ENCODE measurements around the gene CLDN1. TPM values are rescaled to one million over a fixed set of nuclear protein-coding genes. Genes with fewer than 3 reads are reported as not detected.
A peak's percentile ranks its signal among the peaks of the same experiment; 100 is the strongest.

Gene CLDN1
- total RNA-seq (2022) (38.9 and 39.3 TPM in 2 replicates), Bru-seq, nascent RNA (percentile 91 among the genes with signal in this experiment), BruChase-seq, experiment 1, labeled RNA remaining after a 2-hour chase (percentile 94 among the genes with signal in this experiment), BruChase-seq, experiment 2, labeled RNA remaining after a 6-hour chase (percentile 97 among the genes with signal in this experiment)
- long read RNA-seq, transcript CLDN1-201 (4 exons, 3,481 nt): major isoform, 15 of 24 reads
- long read RNA-seq, partial matches to known transcripts: 1 of 24 reads
- long read RNA-seq, other reads (novel, unspliced or antisense): 8 of 24 reads

- peak; percentile 83 to 92 for DNase-seq
- H3K4me1 Mint-ChIP-seq (ENCODE audit: low read depth, unreplicated experiment): peaks cover 29% of the 10 kb centered on the region
- H3K4me3 Mint-ChIP-seq (ENCODE audit: unreplicated experiment): peak within 1 kb of the TSS; percentile 81
- Histone ChIP-seq H3K4me3 (ENCODE audit: low read depth, low read length) (peak within 1 kb of the TSS; percentile 66), H3K4me1 (peaks cover 9% of the 10 kb centered on the region), H3K9me3 (no peaks in the 10 kb centered on the region), H3K27me3 (replicated peaks; ENCODE audit: control insufficient read depth, insufficient read depth, low read length) (no peaks in the 10 kb centered on the region), H3K36me3 (ENCODE audit: control insufficient read depth, insufficient read depth, low read length) (peaks cover 2% of the 10 kb centered on the region; the same call in 1 of the 2 replicates)
- TSS peak; percentile 39 for BruUV-seq (replicated peaks)
- TF ChIP-seq CTCF (IDR thresholded peaks at IDR 0.05; ENCODE audit: insufficient read depth in 1 of 2, low read depth in 1 of 2, low read length in 1 of 2, severe bottlenecking in 1 of 2, unreplicated experiment in 1 of 2): peak; percentile 92 to 96
- H3K9me3 Mint-ChIP-seq (ENCODE audit: unreplicated experiment): no peaks in the 10 kb centered on the region
- ChIA-PET POLR2A (interaction anchor here (1.0 to 2.3 kb wide), 3 partner anchors 15 to 62 kb away, joined by 3 to 14 read pairs (median 4); no protein-coding TSS in a partner anchor), CTCF (interaction anchor here (0.6 to 2.8 kb wide), 14 partner anchors 9 to 360 kb away, joined by 3 to 28 read pairs (median 6); no protein-coding TSS in a partner anchor)
- H3K36me3 Mint-ChIP-seq (ENCODE audit: insufficient read depth, unreplicated experiment): no peaks in the 10 kb centered on the region
- no peaks in the 10 kb centered on the region for H3K27me3 Mint-ChIP-seq (ENCODE audit: insufficient read depth, unreplicated experiment)
- peak within 1 kb of the TSS; percentile 56 for H3K27ac Mint-ChIP-seq (ENCODE audit: unreplicated experiment)
- intact Hi-C loops (cut with micrococcal nuclease; ENCODE audit: unreplicated experiment): loop anchor here (1.0 to 5.0 kb wide), 7 partner anchors 8 to 361 kb away; partner anchors contain the start of gene P3H2
These were observed at the start of gene CLDN1 for GRCh38 chr3:190321789-190322603. CLDN1 (minus strand) TSS chr3:190322446; CDS start chr3:190322206, 240 bp downstream.

GRCh38 chr3:190371152-190371551, 48.9 kb upstream of the CLDN1 start:
- Histone ChIP-seq H3K4me1 (peaks cover 52% of the 10 kb centered on the region), H3K27me3 (replicated peaks; ENCODE audit: control insufficient read depth, insufficient read depth, low read length) (no peaks in the 10 kb centered on the region), H3K4me3 (ENCODE audit: low read depth, low read length) (no peak overlapping the region), H3K9me3 (no peaks in the 10 kb centered on the region), H3K36me3 (ENCODE audit: control insufficient read depth, insufficient read depth, low read length) (no peaks in the 10 kb centered on the region; the same call in 1 of the 2 replicates)
- Mint-ChIP-seq H3K27me3 (ENCODE audit: insufficient read depth, unreplicated experiment) (no peaks in the 10 kb centered on the region), H3K4me3 (ENCODE audit: unreplicated experiment) (no peak overlapping the region), H3K36me3 (ENCODE audit: insufficient read depth, unreplicated experiment) (no peaks in the 10 kb centered on the region), H3K4me1 (ENCODE audit: low read depth, unreplicated experiment) (peaks cover 30% of the 10 kb centered on the region), H3K9me3 (ENCODE audit: unreplicated experiment) (no peaks in the 10 kb centered on the region), H3K27ac (ENCODE audit: unreplicated experiment) (no peak overlapping the region)
- TF ChIP-seq CTCF (IDR thresholded peaks at IDR 0.05; ENCODE audit: insufficient read depth in 1 of 2, low read depth in 1 of 2, low read length in 1 of 2, severe bottlenecking in 1 of 2, unreplicated experiment in 1 of 2): no peak
- intact Hi-C loops (cut with micrococcal nuclease; ENCODE audit: unreplicated experiment): no loop called here
- no peak for DNase-seq
- no TSS peak for BruUV-seq (replicated peaks)
- ChIA-PET POLR2A (no interaction called here), CTCF (no interaction called here)

GRCh38 chr3:190370369-190370768, 48.1 kb upstream of the CLDN1 start:
- CTCF ChIA-PET: no interaction called here
- Mint-ChIP-seq H3K9me3 (ENCODE audit: unreplicated experiment) (no peaks in the 10 kb centered on the region), H3K36me3 (ENCODE audit: insufficient read depth, unreplicated experiment) (no peaks in the 10 kb centered on the region), H3K27me3 (ENCODE audit: insufficient read depth, unreplicated experiment) (no peaks in the 10 kb centered on the region), H3K4me1 (ENCODE audit: low read depth, unreplicated experiment) (peaks cover 24% of the 10 kb centered on the region), H3K4me3 (ENCODE audit: unreplicated experiment) (no peak overlapping the region), H3K27ac (ENCODE audit: unreplicated experiment) (no peak overlapping the region)
- Histone ChIP-seq H3K9me3 (no peaks in the 10 kb centered on the region), H3K4me3 (ENCODE audit: low read depth, low read length) (no peak overlapping the region), H3K4me1 (peaks cover 46% of the 10 kb centered on the region), H3K36me3 (ENCODE audit: control insufficient read depth, insufficient read depth, low read length) (no peaks in the 10 kb centered on the region), H3K27me3 (replicated peaks; ENCODE audit: control insufficient read depth, insufficient read depth, low read length) (no peaks in the 10 kb centered on the region)
- POLR2A ChIA-PET: no interaction called here
- DNase-seq: no peak
- TF ChIP-seq CTCF (IDR thresholded peaks at IDR 0.05; ENCODE audit: insufficient read depth in 1 of 2, low read depth in 1 of 2, low read length in 1 of 2, severe bottlenecking in 1 of 2, unreplicated experiment in 1 of 2): no peak
- no TSS peak for BruUV-seq (replicated peaks)
- intact Hi-C loops (cut with micrococcal nuclease; ENCODE audit: unreplicated experiment): no loop called here
